GM12878 (cell line): ENCODE measurements around the gene NCKIPSD.

Experiments used
- BMI1 ChIP-seq: fragments of 450-650 bp; IDR thresholded peaks from 2 replicates; pipeline ENCODE4 v1.6.1; 2016; ENCODE audit warnings: mild to moderate bottlenecking, moderate library complexity, borderline replicate concordance
- EZH2 ChIP-seq: IDR thresholded peaks from 2 replicates; pipeline ENCODE4 v1.6.1; 2012; ENCODE audit warnings: low read depth, mild to moderate bottlenecking, control low read depth, inconsistent platforms, low read length, borderline replicate concordance; ENCODE audit not compliant: control insufficient read depth
- JUNB ChIP-seq: IDR thresholded peaks from 2 replicates; pipeline ENCODE4 v1.6.1; 2016; ENCODE audit warnings: antibody characterized with exemption, mild to moderate bottlenecking
- POLR2AphosphoS5 ChIP-seq: IDR thresholded peaks from 2 replicates; pipeline ENCODE4 v1.6.1; 2011; ENCODE audit warnings: mild to moderate bottlenecking, low read length, inconsistent platforms
- STAT1 ChIP-seq: fragments of 450-650 bp; conservative IDR thresholded peaks from 2 replicates; pipeline ENCODE4 v1.6.1; 2014; ENCODE audit warnings: antibody characterized with exemption, mild to moderate bottlenecking
- ZBED1 ChIP-seq: IDR thresholded peaks from 2 replicates; pipeline ENCODE4 v1.6.1; 2016; ENCODE audit warnings: borderline replicate concordance
- TF ChIP-seq, protein P1 (sequence below): IDR thresholded peaks from 2 replicates; pipeline ENCODE4 v1.6.1; 2012; ENCODE audit warnings: low read depth, low read length, improper control_type of control experiment

DNA sequence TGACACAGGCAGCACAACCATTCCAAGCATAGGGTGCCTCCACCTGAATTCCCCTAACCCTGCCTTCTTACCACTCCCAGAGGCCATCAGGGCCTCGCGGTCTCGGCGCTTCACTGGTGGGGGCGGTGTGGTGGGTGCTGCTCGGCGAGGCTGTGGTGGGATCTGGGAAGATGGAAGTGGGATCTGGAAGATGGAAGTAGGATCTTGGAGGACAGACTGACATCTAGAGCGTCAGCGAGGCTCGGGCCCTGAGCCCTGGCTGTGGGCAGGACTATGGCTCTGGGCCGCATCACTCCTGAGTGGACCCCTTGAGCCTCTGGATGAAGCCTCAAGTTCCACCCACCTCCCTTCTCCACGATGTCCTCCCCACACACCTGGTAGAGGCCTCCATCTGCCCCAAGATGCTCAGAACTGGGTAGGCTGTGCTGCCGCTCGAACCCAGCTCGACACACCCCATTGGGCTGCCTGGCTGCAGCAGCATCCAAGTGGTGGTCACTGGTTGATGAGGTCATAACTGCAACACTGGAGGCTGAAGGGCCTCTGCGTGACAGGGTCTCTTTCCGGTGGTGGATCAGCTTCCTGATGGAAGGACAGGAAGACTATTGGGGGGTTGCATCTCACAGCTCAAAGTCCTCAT, 3.6 kb downstream of the NCKIPSD start:
- TF ChIP-seq POLR2AphosphoS5, result no peak
- TF ChIP-seq STAT1, result no peak
- TF ChIP-seq, protein P1, sequence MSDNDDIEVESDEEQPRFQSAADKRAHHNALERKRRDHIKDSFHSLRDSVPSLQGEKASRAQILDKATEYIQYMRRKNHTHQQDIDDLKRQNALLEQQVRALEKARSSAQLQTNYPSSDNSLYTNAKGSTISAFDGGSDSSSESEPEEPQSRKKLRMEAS, result no peak
- TF ChIP-seq ZBED1, result no peak
- TF ChIP-seq BMI1, result no peak
- no peak for TF ChIP-seq EZH2
- TF ChIP-seq JUNB, result no peak
